GM12864 (cell line): ENCODE data around the gene MRPL53.

Experiments
- DNase-seq: peaks from one replicate; pipeline ENCODE4 v3.0.0-alpha.2; 2011; ENCODE audit warnings: low read depth
- H3K4me3 ChIP-seq: 2 replicates; pipeline ENCODE4 v1.5.1; 2011; ENCODE audit warnings: mild to moderate bottlenecking, low read depth, low read length, control low read depth
- CTCF ChIP-seq: IDR thresholded peaks from 2 replicates; pipeline ENCODE4 v1.5.1; 2011; ENCODE audit warnings: low read depth, mild to moderate bottlenecking, moderate library complexity, low read length, control low read depth, inconsistent platforms; ENCODE audit errors: missing control alignments

MRPL53 gene

GRCh38 chr2:74458938-74459363 lies 13.5 kb downstream of the MRPL53 start:
- peak overlapping the region; percentile 90 for H3K4me3 ChIP-seq
- no peak for DNase-seq
- TF ChIP-seq CTCF: no peak

GRCh38 chr2:74458132-74458937 lies 14.1 kb downstream of the MRPL53 start, which contains the start of gene WBP1:
WBP1 (plus strand) TSS chr2:74458438; CDS start chr2:74458603, 165 bp downstream.
- peak within 1 kb of the TSS; percentile 90 for H3K4me3 ChIP-seq
- TF ChIP-seq CTCF: no peak
- DNase-seq: peak; percentile 100

GRCh38 chr2:74457549-74458131 lies 14.8 kb downstream of the MRPL53 start:
- DNase-seq: peak; percentile 53
- no peak for TF ChIP-seq CTCF
- H3K4me3 ChIP-seq: peak overlapping the region; percentile 78

GRCh38 chr2:74457129-74457548 lies 15.3 kb downstream of the MRPL53 start:
- H3K4me3 ChIP-seq: peak overlapping the region; percentile 78
- no peak for TF ChIP-seq CTCF
- DNase-seq: no peak

GRCh38 chr2:74454654-74455511 lies 17.6 kb downstream of the MRPL53 start, which contains the start of gene INO80B:
INO80B (plus strand) TSS chr2:74455087; CDS start chr2:74455117, 30 bp downstream.
- TF ChIP-seq CTCF: no peak
- peak within 1 kb of the TSS; percentile 77 for H3K4me3 ChIP-seq
- DNase-seq: peak; percentile 98

- H3K4me3 ChIP-seq: no peak overlapping the region
- no peak for DNase-seq
- no peak for TF ChIP-seq CTCF
These were observed 21.8 kb downstream of the MRPL53 start for GRCh38 chr2:74450570-74451190.
